PFSK-1 (cell line): ENCODE data around the gene RAB40A. TPM values are rescaled to one million over a fixed set of nuclear protein-coding genes. Genes with fewer than 3 reads are reported as not detected.

ENCODE experiments used
- FOXP2 ChIP-seq: optimal IDR thresholded peaks from 2 replicates; pipeline ENCODE3; 2011; ENCODE audit warnings: borderline replicate concordance, control low read depth, inconsistent platforms; ENCODE audit not compliant: insufficient read depth; ENCODE audit errors: extremely low read length, extremely low read depth
- POLR2AphosphoS5 ChIP-seq: IDR thresholded peaks from 2 replicates; pipeline ENCODE4 v1.6.1; 2012; ENCODE audit warnings: low read depth, mild to moderate bottlenecking, control low read depth, low read length, moderate library complexity
- SIN3A ChIP-seq: IDR thresholded peaks from 2 replicates; pipeline ENCODE4 v1.6.1; 2012; ENCODE audit warnings: mild to moderate bottlenecking, low read length, moderate library complexity, borderline replicate concordance; ENCODE audit not compliant: insufficient read depth
- TAF1 ChIP-seq: IDR thresholded peaks from 2 replicates; pipeline ENCODE4 v1.6.1; 2012; ENCODE audit warnings: low read length, control low read depth, borderline replicate concordance; ENCODE audit not compliant: insufficient read depth
- polyA plus RNA-seq: library from polyadenylated mRNA; unstranded; fragments of >200 nt; gene quantifications from one replicate; pipeline ENCODE4 v1.2.1, GENCODE V29; 2012; ENCODE audit warnings: low read depth, missing spikeins; ENCODE audit not compliant: insufficient read length
- TF ChIP-seq, protein P1 (sequence below), 2 experiments: IDR thresholded peaks; 2 replicates each; pipeline versions ENCODE4 v1.6.1 to v1.8.0; 2011 to 2012; ENCODE audit warnings: low read depth in 2 of 2, low read length in 2 of 2, control low read depth in 1 of 2, inconsistent platforms in 1 of 2, mild to moderate bottlenecking in 1 of 2, moderate library complexity in 1 of 2; ENCODE audit not compliant: insufficient read depth in 1 of 2

The RAB40A gene, protein sequence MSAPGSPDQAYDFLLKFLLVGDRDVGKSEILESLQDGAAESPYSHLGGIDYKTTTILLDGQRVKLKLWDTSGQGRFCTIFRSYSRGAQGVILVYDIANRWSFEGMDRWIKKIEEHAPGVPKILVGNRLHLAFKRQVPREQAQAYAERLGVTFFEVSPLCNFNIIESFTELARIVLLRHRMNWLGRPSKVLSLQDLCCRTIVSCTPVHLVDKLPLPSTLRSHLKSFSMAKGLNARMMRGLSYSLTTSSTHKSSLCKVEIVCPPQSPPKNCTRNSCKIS
- not detected for polyA plus RNA-seq

DNA sequence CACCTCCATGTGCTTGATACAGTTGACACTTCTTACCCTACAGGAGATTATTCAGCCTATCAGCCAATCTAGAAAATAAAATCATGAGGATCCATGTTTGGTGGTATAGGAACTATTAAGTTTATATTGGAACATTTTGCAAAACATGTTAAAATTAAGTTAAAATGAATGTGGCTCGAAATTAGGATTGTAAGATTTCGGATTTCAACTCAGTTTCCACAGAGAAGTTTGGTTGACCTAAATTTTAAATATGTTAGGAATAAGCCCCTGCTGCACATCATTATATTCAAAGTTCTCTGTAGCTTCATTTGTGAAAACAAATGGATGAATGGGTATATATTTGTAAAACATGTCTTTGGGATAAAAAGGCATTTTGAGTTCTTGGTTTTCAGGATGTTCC, at the start of gene RAB40A:
TSS of gene RAB40A (minus strand) at position 101 of the 400 bp plus-strand sequence. CDS start 18,733 bp downstream, outside the sequence.
- TF ChIP-seq FOXP2, result no peak
- TF ChIP-seq, protein P1, sequence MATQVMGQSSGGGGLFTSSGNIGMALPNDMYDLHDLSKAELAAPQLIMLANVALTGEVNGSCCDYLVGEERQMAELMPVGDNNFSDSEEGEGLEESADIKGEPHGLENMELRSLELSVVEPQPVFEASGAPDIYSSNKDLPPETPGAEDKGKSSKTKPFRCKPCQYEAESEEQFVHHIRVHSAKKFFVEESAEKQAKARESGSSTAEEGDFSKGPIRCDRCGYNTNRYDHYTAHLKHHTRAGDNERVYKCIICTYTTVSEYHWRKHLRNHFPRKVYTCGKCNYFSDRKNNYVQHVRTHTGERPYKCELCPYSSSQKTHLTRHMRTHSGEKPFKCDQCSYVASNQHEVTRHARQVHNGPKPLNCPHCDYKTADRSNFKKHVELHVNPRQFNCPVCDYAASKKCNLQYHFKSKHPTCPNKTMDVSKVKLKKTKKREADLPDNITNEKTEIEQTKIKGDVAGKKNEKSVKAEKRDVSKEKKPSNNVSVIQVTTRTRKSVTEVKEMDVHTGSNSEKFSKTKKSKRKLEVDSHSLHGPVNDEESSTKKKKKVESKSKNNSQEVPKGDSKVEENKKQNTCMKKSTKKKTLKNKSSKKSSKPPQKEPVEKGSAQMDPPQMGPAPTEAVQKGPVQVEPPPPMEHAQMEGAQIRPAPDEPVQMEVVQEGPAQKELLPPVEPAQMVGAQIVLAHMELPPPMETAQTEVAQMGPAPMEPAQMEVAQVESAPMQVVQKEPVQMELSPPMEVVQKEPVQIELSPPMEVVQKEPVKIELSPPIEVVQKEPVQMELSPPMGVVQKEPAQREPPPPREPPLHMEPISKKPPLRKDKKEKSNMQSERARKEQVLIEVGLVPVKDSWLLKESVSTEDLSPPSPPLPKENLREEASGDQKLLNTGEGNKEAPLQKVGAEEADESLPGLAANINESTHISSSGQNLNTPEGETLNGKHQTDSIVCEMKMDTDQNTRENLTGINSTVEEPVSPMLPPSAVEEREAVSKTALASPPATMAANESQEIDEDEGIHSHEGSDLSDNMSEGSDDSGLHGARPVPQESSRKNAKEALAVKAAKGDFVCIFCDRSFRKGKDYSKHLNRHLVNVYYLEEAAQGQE (IDR thresholded peaks at IDR 0.05; ENCODE audit: insufficient read depth in 1 of 2, low read depth in 2 of 2, low read length in 2 of 2), result no peak
- TF ChIP-seq POLR2AphosphoS5, result no peak
- TF ChIP-seq SIN3A, result no peak
- no peak for TF ChIP-seq TAF1

DNA sequence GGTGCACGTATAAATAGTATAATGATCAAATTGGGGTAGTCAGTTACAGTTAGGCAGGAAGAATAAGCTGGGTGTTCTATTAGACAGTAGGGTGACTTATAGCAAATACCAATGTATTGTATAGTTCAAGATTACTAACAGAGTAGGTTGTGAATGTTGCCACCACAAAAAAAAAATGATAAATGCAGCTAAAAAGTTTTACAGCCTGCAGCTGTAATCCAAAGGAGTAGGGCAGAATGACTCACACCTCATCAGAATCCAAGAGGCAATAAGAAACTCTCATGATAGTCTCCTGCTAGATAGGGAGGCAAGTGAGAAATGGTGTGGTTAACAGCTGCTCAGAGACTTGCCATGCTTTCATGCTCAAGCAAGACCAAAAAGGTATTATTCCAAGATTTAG, 46.5 kb upstream of the RAB40A start:
- TF ChIP-seq, protein P1 (IDR thresholded peaks at IDR 0.05; ENCODE audit: insufficient read depth in 1 of 2, low read depth in 2 of 2, low read length in 2 of 2), result no peak
- no peak for TF ChIP-seq FOXP2
- no peak for TF ChIP-seq SIN3A
- no peak for TF ChIP-seq TAF1
- TF ChIP-seq POLR2AphosphoS5, result no peak

DNA sequence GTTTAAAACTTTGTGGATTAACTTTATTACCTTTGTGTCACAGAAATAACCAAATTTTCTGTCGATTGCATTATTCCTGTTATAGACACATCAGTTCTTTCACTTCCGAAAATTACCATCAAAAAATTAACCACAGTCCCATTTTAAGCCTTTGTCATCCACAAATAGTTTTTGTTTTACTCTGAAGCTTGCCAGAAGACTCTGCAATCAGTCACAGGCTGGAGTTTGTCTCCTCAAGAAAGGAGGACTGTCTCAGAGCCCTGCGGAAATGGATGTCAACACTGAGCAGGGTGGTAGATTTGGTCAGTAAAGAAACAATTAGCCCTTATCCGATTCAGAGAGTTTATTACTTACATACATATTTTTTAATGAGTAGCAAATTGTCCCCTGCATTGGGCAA, 45.9 kb upstream of the RAB40A start:
- TF ChIP-seq FOXP2 (no peak), SIN3A (no peak), POLR2AphosphoS5 (no peak), TAF1 (no peak)
- TF ChIP-seq, protein P1 (IDR thresholded peaks at IDR 0.05; ENCODE audit: insufficient read depth in 1 of 2, low read depth in 2 of 2, low read length in 2 of 2), result no peak

DNA sequence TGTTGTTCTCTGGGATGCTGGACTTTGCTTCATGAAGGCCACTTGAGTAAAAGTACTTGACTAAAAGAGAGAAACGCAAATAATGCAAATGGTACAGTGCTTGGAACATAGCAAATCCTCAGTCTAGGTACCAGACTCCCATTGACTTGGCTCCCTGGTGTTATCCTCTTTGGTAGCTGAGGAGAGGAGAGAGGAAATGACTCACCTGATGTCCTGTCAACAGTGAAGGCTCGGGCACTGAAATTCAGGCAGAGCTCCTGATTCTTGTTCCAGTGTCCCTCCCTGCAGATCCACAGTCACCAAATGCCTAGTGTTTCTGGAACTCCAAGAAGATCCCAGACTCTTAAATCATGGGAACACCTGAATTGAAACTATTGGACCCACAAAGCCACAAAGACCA, 43.5 kb upstream of the RAB40A start:
- no peak for TF ChIP-seq POLR2AphosphoS5
- TF ChIP-seq, protein P1 (IDR thresholded peaks at IDR 0.05; ENCODE audit: insufficient read depth in 1 of 2, low read depth in 2 of 2, low read length in 2 of 2), result no peak
- TF ChIP-seq TAF1, result no peak
- TF ChIP-seq FOXP2, result no peak
- no peak for TF ChIP-seq SIN3A
